Measurements from ENCODE around the gene MACROD2. TPM values are rescaled to one million over a fixed set of nuclear protein-coding genes. Genes with fewer than 3 reads are reported as not detected.

Gene MACROD2
- polyA plus RNA-seq, 3 donors, result 12.8 to 13.4 (median 13.2) TPM

DNA sequence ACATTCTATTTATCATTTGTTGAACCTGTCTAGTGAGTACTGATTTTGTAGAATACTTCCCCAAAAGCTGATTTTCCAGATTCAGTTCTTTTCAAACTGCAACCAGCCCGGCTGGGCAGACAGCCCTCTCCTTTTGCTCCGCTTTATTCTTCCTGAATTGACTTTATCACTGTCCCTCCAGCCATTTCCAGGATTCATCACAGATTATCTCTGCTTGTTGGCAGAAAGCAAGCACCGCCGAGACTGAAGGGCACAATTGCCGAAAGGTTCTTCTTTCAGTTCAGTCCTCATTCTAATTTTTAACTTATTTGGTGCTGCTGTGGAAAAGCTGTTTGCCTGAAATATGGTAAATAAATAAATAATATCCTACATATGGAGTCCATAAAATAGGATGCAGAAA, 711.2 kb downstream of the MACROD2 start:
- DNase-seq, result no peak

DNA sequence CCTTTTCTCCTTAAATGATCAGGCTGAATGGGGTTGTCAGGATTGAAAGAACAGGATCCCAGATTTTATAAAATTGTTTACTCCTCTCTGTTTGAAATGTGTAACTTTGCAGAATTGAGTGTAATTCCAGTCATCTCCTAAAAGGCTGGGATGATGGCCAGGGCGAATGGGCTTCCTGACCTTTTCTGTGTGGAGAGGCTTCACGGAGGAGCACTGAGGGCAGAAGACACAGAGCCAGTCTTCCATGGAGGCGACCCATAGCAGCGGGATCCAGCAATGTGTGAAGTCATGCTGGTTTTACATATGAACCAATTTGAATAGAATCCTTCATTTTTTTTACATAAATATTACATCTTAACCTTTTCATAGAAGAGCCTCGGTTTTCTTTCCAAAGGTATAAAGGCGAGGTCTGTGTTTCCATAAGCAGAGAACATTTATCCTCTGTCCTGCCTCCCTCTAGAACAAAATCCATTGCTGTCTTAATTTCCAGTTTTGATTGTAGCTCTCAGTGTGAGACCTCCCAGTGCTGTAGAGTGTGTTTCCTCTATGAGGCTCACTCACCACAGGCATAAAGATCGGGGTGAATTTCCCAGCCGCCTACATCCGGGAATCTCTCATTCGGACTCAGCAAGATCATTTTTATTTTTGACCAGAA, 711.8 kb downstream of the MACROD2 start:
- DNase-seq, result no peak

DNA sequence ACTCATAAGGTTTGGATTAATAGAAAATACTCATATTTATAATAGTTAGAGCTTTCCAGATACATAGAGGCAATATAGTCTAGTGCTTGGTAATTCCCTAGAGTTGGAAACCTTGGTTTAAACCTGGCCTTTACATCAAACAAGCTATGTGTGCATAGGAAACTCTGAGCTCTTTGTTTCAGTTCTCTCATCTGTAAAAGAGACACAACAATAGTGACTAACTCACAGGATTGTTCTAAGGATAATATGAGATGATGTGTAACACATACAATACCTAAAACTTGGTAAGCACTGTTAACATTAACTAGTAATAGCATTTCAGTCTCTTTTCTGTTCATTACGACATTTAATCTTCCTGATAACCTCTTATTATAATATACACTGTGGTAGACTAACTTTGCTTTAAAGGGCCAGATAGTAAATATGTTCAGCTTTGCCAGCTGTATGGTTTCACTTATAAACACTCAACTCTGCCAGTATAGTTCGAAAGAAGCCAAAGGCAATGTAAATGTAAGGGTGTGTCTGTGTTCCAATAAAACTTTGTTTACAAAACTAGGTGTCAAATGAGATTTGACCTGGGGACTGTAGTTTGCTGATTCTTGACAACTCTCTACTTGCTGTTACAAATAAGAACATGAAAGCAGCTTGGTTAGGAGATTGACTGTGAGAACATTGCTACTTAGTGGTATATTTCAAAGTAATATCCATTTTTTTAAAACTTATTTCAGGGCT, 712.7 kb downstream of the MACROD2 start:
- DNase-seq, result no peak

DNA sequence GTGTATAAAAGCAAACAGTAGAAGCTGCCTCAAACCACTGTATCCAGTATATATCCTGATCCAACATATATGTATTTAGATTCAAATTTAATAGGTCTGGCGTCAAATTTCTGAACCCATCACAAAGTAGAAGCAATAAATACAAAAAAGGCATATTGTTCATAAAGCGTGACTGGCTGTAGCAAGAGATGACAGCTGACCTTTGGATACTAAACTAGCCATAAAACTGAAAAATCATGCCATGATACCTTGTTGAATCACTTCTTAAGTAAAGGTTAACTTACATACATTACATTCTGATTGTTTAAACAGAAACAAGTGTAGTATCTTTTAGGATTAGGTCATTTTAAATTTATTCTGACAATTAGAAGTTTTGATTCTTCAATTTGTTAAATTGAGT, 714.1 kb downstream of the MACROD2 start:
- no peak for DNase-seq

DNA sequence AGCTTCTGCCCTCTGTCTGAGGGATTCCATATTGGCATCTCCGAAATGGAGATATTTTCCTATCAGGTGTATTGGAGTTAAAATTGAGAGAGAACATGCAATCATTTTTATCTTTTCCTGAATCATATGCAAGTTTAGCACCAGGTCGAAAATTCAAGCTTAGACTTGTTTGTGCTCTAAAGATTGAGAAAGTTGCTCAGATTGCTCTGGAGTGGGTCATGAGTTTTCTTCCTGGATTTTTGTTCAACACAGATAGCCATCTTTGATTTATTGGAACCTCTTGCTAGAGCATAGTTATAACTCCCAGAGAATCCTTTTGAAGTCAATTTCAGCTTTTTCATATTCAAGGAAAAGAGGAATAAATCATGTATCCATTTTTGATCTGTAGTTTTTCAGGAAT, 715.6 kb downstream of the MACROD2 start:
- DNase-seq, result no peak

DNA sequence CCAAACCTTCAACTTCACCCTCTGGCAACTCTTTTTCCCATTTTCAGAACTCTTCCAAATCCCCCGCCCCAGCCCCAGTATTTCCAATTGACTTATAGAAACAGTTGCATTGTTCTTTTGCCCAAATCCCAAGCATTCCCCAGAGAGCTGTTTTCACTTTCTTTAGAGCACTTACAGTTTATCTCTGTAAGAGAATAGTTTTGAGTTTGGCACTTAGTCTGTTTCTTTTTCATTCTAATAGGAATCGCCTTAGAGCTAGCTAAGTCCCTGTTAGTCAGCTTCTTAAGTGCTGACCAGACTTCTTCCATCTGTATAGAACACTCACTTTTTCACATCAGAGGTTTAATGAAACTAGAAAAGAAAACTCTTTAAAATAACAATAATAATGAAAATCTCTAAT, 716.3 kb downstream of the MACROD2 start:
- no peak for DNase-seq

DNA sequence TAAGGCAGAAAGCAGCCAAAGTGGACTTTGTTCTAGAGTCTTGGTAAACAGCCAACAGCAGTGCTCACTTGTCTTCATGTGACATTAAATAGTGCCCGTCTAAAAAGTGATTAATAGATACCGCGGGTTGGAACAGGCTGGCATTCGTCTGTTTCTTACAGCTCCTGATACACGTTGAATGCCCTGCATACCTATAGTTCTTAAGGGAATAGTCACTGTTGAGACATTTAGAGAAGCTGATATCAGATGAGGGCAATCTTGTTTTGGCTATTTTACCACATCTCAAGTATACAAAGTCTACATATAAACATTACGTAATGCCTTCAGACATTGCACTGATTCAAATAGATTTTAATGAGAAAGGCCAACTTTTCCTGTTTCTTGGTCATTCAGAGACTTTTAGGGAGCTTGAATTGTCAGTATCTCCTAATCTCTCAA, 717.0 kb downstream of the MACROD2 start:
- DNase-seq, result no peak

DNA sequence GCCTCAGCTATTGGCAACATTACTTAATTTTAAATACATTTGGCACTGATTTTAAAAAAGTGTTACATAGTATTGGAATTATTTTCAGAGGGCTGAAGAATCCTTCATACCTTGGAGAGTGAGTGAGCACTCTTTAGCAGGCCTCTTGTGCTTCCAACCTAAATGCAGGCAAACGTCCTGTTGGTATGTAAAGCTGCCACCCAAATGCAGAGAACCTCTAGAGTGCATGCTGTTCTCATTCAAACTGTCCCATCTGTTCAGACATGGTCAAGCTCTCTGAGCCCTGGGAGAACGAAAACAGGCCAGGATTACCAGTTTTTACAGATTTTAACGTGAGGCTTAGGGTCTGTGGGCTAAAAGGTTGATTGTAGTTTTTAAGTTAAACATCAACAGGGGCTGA, 720.1 kb downstream of the MACROD2 start:
- no peak for DNase-seq

DNA sequence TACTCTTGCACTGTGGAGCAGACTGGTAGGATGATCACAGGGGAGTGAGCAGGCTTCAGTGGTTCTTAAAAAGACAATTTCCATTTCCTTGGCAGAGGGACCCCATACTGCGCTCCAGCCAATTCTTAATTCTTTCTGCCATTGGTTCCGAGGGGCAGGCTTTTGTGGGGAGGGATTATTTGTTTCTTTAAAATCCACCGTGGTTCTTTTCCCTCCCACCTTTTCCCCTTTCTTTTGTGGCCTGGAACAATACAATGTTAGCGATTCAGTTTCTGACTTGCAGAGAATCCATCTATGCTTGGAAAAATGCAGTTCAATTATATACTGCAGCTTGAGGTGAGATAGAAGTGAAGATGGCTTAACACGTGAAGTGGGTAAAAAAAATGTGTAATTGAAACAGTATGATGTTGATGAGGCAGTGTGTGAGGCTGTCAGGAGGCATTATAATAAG, 721.1 kb downstream of the MACROD2 start:
- no peak for DNase-seq

DNA sequence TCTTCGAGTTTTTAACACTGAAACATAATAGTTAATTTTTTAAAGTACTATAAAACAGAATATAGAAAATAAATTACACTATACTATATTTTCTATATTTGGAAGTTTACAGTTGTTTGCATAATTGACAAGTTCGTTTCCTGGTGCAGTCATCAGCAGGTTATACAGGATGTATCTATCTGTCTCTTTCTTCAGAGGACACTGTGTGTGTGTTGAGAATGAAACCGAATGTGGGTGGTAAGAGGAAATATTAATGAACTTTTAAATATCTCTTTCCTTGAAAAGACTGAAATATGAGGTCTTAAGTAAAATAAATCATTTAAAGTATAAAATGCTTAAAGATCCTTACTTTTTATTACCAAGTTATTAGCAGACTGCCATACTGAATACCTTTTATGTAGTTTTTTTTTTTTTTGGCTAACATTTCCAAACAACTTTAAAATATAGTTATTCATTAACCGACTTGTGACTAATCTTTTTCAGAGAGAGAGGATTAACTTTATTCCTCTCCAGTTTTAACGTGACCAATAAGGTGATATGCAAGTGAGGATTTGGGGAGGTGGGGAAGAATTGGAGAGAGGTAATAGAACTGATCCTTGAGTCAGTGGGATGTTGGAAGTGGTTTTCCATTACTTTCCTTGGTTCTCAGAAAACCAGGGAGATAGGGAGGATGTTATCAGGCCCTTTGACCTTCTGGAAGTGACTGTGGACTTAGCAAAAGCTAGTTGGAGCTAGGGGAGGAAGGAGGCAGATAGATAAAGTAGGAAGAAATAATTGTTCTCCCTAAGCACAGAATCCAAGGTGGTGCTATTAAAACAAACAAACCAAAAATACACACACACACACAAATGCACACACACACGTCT, 722.1 kb downstream of the MACROD2 start:
- DNase-seq, result no peak

DNA sequence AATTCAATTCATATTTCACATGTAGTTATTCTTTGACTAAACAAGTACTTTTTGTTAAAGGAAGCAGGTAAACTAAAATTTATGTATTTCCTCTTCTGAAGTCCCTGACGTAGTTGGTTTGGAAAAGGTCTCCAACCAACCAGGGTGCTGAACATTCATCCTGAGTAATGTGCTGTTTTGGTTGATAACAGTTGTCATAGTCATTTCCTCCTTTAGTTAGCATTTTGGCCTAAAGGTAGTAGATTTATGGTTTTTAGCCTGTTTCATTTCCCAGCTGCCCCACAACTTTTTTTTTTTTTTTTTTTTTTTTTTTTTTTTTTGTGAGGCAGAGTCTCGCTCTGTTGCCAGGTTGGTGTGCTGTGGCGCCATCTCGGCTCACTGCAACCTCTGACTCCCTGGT, 724.9 kb downstream of the MACROD2 start:
- no peak for DNase-seq

DNA sequence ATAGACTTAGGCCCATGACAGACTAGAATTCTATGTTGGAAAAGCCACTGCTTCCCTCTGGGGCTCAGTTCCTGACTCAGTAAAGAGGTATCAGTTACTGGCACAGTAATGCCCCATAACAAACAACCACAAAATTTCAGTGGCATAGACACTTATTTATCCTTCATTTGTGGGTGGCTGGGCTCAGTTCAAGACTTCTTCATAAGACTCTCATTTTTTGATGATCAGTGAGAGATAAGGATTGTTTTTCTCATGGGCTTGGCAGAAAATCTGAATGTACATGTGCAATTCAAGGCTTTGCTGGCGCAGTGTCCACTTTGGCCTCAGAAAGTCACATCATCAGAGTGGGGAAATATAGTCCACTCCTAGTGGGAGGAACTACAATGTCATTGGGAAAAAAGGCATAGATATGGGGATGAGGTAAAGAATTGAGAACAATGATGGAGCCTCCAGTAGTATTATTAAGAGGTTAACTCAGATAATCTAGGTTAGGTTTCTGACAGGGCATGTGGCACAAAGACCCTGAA, 726.7 kb downstream of the MACROD2 start:
- DNase-seq, result no peak

DNA sequence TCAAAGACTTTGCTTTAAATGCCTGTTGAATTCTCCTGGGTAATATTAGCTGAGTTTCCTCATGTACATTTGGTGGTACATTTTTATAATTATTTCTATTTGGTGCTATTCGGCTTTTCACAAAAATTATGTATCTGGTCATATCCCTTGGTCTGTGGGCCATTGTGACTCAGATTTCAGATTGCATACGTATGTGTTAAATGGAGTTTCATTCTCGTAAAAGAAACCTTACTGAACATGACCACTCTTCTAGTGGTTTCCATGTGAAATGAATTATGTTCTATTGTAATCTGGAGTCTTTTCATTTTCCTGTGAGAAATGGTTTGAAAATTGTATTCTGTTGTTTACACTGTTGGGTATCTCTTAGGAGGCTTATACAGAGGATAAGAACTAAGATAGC, 728.3 kb downstream of the MACROD2 start:
- no peak for DNase-seq

DNA sequence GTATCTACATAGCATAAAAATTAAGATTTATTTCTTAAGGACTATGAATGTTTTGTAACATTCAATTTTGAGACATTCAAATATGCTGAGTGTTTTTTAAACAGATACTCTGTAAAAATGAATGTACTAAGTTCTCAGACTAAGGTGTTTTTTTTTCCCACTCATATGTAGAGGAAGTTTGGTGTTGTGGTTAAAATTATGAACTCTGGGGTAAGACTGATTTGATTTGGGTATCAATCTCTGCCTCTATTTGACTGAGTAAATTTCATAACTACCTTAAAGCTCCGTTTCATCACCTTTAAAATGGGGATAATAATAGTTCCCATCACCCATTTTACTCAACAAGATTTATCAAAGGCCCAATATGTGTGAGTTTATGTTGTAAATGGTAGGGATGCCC, 728.7 kb downstream of the MACROD2 start:
- DNase-seq, result no peak

DNA sequence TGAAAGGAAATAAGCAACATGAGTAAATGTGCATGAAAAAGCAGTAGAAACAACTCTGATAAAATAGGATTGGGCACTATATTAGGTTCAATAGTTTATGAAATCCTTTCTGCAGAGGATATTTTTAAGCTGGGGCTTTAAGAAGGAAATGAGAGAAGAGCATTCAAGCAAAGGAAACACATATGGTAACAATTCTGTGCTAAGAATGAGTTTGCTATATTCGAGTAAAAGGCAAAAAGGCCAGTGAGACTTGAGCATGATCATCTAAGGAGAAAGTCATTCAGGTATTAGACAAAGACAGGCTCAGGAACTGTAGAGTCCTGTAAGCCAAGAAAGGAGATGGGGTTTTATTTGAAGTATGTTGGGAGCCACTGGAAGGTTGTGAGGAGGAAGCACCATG, 729.2 kb downstream of the MACROD2 start:
- no peak for DNase-seq

DNA sequence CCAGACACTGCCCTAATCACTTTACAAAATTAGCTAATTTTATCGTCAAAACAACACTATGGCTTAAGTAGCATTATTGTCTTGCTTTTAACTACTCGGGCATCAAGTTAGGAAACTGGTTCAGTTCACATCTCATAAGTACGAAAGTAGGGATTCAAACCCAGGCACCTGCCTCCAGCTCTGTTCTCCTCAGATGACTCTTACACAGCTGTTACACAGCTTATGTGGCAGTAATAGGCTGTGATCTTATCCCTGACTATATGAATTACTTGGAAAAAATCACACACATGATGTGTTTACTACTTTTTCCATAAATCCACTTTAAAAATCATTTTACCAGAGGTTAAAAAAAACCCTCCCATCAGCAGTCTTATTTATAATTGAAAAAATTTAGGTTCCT, 731.3 kb downstream of the MACROD2 start:
- DNase-seq, result no peak

DNA sequence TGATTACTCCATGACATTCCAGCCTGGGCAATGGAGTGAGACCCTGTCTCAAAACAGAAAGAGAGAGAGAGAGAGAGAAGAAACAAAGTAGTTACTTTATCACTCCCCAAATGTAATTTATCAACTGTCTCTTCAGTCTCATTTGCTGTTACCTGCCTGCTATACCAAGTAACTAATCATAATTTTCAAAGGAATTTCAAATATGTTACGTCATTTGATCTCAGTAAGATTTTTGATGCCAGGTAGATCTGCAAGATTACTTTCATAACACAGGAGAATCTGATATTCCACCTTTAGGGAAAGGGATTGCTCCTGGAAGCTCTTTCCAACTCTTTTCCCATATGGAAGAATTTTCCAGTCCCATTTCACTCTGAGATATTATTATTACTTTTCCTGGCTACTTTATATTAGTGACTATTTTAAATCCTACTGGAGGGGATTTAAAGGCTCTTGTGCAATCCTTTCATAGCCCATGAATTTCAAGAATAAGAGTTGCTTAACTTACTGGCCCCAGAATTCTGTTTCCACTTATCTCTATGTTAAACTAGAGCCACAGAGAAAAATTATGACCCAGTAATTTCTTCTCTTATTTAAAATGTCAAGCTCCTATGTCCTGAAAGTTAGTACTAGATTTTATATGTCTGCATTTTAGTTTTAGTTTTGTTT, 732.3 kb downstream of the MACROD2 start:
- DNase-seq, result no peak

DNA sequence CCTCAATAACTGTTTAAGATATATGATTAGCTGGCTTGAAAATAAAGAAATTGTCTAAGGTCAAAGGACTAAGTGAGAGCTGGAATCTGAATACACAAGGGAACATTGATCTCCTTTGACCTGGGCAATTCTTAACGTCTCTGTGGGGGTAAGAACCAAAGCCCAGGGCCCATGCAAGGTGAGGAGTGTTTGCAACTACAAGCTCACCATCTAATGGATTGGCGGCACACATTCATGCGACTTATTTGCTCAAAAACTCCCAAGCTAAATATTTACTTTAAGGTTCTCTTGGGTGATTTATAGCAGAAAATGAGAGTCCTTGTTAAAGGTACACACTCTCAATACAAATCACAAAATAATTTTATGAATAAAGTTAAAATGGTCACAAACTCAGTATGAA, 734.1 kb downstream of the MACROD2 start:
- DNase-seq, result no peak

DNA sequence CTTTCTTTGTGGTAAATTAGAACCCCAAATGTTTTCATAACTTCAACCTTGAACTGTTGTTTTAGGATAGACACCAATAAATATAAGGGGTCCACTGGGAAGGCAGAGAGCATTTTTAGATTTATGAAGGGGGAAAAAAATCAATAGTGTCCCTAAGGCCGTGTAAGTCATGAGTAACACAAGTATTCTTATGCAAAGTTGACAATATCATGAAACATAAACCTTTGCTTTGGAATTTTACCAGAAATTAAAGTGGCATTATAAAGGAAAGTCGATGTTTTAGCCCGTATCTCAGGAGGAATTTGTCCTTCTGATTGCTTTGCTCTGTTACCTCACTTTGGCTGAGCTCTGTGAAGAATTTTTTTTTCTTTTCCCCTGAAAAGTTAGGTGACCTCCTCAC, 737.0 kb downstream of the MACROD2 start:
- no peak for DNase-seq

DNA sequence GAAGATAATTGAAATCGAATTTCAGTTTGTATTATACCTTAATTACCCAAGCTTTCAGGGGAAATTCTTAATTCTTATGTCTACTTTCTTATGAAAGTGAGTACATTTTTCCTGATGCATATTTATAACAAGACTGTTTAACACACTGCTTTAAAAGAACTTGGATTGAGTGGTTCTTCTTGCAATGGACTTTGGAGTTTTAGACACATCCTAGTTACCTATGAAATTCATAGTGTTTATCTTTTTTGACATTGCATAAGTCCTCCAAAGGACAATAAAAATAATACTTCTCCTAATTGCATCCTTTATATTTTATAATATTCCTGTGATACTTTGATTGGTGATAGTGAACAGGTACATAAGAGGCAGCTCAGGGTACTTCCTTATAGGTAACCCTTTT, 737.7 kb downstream of the MACROD2 start:
- no peak for DNase-seq

DNA sequence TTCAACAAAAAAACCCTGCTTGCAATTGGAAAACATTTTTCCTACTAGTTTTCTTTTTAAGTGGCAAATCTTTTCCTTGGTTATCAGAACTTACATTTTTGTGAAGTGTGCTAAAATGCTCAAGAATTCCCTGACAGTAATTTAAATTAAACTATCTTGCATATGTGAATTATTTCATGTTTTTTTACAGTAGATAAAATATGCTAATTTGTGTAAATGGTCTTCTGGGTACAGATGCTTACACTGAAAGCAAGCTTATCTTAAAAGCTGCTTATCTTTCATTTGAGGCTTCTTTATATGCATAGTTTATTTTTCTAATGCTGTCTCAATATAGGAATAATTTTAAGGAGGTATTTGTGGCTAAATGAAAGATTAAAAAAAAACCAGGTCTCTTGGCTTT, 745.1 kb downstream of the MACROD2 start:
- no peak for DNase-seq

DNA sequence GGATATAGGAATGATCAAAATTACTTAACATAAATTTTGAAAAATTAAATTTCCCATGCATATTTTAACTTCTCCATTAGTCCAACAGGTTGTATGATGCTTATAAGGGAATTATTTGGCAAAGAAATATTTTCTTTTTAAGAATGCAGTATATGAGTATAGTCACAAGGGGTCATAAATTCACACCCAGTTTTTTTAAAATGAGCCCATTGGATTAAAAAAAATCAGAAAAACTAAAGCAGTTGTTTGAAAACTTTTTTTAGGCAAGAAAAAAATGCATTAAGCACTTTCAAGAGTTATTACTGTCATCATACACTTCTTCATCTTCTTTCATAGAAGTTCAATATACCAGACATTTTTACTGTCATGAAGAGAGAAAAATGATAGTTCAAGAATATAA, 746.3 kb downstream of the MACROD2 start:
- no peak for DNase-seq

All from renal pelvis (tissue), 4 donors.